Small intestine (tissue), 7 donors: Measurements from ENCODE around the gene PDXP. TPM values are rescaled to one million over a fixed set of nuclear protein-coding genes. Genes with fewer than 3 reads are reported as not detected.

Experiments
- DNase-seq, 2 donors: peaks; one replicate each; pipeline versions ENCODE4 v3.0.0 to v3.0.0-alpha.2; 2013
- FAIRE-seq: peaks from 2 replicates; lab custom pipeline; 2012; peaks lifted over from hg19 to GRCh38; lab: Jason Lieb, UNC
- H3K27ac ChIP-seq, 3 donors: one replicate each; pipeline ENCODE4 v1.5.1; 2013; ENCODE audit warnings: low read length in 2 of 3, mild to moderate bottlenecking in 2 of 3, control low read depth in 1 of 3, inconsistent platforms in 1 of 3, low read depth in 1 of 3, moderate library complexity in 1 of 3
- H3K27me3 ChIP-seq, 3 donors: one replicate each; pipeline ENCODE4 v1.6.1; 2013; ENCODE audit warnings: low read length in 3 of 3, inconsistent platforms in 1 of 3; ENCODE audit not compliant: control insufficient read depth in 3 of 3, insufficient read depth in 3 of 3
- H3K36me3 ChIP-seq, 3 donors: one replicate each; pipeline ENCODE4 v1.6.1; 2013; ENCODE audit warnings: low read length in 3 of 3, inconsistent platforms in 1 of 3, low read depth in 1 of 3, mild to moderate bottlenecking in 1 of 3, moderate library complexity in 1 of 3; ENCODE audit not compliant: control insufficient read depth in 3 of 3, insufficient read depth in 2 of 3
- H3K4me1 ChIP-seq, 3 donors: one replicate each; pipeline ENCODE4 v1.6.1; 2013; ENCODE audit warnings: low read length in 2 of 3, inconsistent platforms in 1 of 3, low read depth in 1 of 3, mild to moderate bottlenecking in 1 of 3, moderate library complexity in 1 of 3; ENCODE audit not compliant: control insufficient read depth in 3 of 3, insufficient read depth in 2 of 3
- H3K4me3 ChIP-seq, 3 donors: one replicate each; pipeline ENCODE4 v1.5.1; 2013; ENCODE audit warnings: low read length in 3 of 3, control low read depth in 1 of 3, inconsistent platforms in 1 of 3, low read depth in 1 of 3, mild to moderate bottlenecking in 1 of 3, moderate library complexity in 1 of 3
- H3K9me3 ChIP-seq, 2 donors: one replicate each; pipeline ENCODE4 v1.6.1; 2013; ENCODE audit warnings: low read depth in 1 of 2, low read length in 1 of 2; ENCODE audit not compliant: control insufficient read depth in 2 of 2, insufficient read depth in 1 of 2
- WGBS, 3 donors: extraction: QIAGEN DNeasy Blood & Tissue Kit; methylation state at CpG; one replicate each; pipeline ENCODE4 v1.1.7; 2013; 5-methylcytosine and 5-hydroxymethylcytosine counted together
- polyA plus RNA-seq, 4 donors: library from polyadenylated mRNA; stranded (reverse) in 3 of 4; unstranded in 1 of 4; fragments of 200-250 nt in 3 of 4; fragments of 120-200 nt in 1 of 4; gene quantifications; one replicate each; pipeline versions ENCODE4 v1.2.1 to v1.2.3, GENCODE V29; 2013
- donor health status: healthy with polysubstance abuse.
- donor health status: control.
- donor health status: control.
- donor health status: Bipolar disorder and iron deficiency.
- donor health status: healthy.

The PDXP gene
- polyA plus RNA-seq, 4 donors = 24.1 to 98.6 (median 57.3) TPM

GRCh38 chr22:37696657-37697537, 38.4 kb downstream of the PDXP start, which contains the start of gene TRIOBP:
TSS of gene TRIOBP (plus strand) at chr22:37697048. CDS start at chr22:37701366, 4,318 bp downstream.
- 12 to 27% (median 20%) methylated on average over 37 to 39 of the region's 39 CpGs for WGBS, 3 donors

DNA sequence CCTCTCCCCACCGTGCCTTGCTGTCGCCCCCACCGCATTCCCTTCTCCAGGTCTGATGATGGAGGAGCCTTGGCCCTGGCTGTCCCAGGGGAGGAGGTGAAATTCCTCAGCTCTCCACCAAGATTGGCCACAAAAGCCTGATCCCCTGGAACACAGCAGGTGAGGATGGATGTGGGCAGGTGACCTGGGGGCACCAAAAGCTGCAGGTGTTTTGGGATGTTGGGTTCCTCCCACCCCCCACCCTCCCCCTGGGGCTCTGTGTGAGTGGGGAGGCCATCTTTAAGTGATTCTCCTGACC, 39.0 kb downstream of the PDXP start:
- Histone ChIP-seq H3K9me3 (no peaks in the 10 kb centered on the region), H3K27ac (no peak overlapping the region), H3K36me3 (peaks cover 3 to 25% (median 11%) of the 10 kb centered on the region in 3 donors), H3K4me1 (peaks cover 0 to 8% (median 3%) of the 10 kb centered on the region in 3 donors), H3K27me3 (no peaks in the 10 kb centered on the region), H3K4me3 (peak overlapping the region in 1 of 3 donors; percentile 6)
- 44 to 78% (median 67%) methylated on average over 3 of the region's 3 CpGs for WGBS, 3 donors
- FAIRE-seq = no peak
- no peak for DNase-seq

More at GRCh38 chr22:37696657-37697537, 38.4 kb downstream of the PDXP start, which contains the start of gene TRIOBP:
- FAIRE-seq (no peak), DNase-seq (peak; percentile 93 to 95)
- peaks cover 5 to 31% (median 14%) of the 10 kb centered on the region in 3 donors for H3K36me3 ChIP-seq
- H3K4me3 ChIP-seq = peak within 1 kb of the TSS in 1 of 3 donors; percentile 33
- no peaks in the 10 kb centered on the region for H3K9me3 ChIP-seq
- H3K27me3 ChIP-seq = no peaks in the 10 kb centered on the region
- peaks cover 0 to 8% (median 3%) of the 10 kb centered on the region in 3 donors for H3K4me1 ChIP-seq
- peak within 1 kb of the TSS in 2 of 3 donors; percentile 19 to 20 for H3K27ac ChIP-seq

GRCh38 chr22:37701141-37701786, 42.7 kb downstream of the PDXP start:
- 55 to 63% (median 61%) methylated on average over 8 of the region's 8 CpGs for WGBS, 3 donors
- Histone ChIP-seq H3K27me3 (no peaks in the 10 kb centered on the region), H3K27ac (no peak overlapping the region), H3K9me3 (no peaks in the 10 kb centered on the region), H3K4me1 (peaks cover 0 to 5% (median 3%) of the 10 kb centered on the region in 3 donors), H3K4me3 (no peak overlapping the region), H3K36me3 (peaks cover 0 to 5% (median 0%) of the 10 kb centered on the region in 3 donors)
- DNase-seq (peak in 1 of 2 donors; percentile 16), FAIRE-seq (no peak)

- no peak for FAIRE-seq
These were observed 45.4 kb downstream of the PDXP start for GRCh38 chr22:37703906-37704305.

DNA sequence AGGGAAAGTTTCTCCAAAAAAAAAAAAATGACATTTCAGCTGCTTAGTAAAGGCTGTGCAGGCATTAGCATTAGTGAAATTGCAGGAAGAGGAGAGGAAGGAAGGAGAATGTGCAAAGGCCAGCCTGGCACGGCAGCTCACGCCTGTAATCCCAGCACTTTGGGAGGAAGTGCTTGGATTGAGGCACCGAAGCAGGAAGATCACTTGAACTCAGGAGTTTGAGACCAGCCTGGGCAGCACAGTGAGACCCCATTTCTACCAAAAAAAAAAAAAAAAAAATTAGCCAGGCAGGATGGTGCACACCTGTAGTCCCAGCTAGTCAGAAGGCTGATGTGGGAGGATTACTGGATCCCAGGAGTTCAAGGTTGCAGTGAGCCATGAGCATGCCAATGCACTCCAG, 46.1 kb downstream of the PDXP start:
- Histone ChIP-seq H3K36me3 (peaks cover 0 to 9% (median 0%) of the 10 kb centered on the region in 3 donors), H3K4me3 (no peak overlapping the region), H3K27me3 (no peaks in the 10 kb centered on the region), H3K9me3 (peaks cover 0 to 6% of the 10 kb centered on the region in 2 donors), H3K4me1 (no peaks in the 10 kb centered on the region), H3K27ac (no peak overlapping the region)
- DNase-seq = no peak
- WGBS, 3 donors = 82 to 93% (median 91%) methylated on average over 3 of the region's 3 CpGs
- no peak for FAIRE-seq

More at GRCh38 chr22:37703906-37704305, 45.4 kb downstream of the PDXP start:
- H3K27me3 ChIP-seq = no peaks in the 10 kb centered on the region
- H3K4me1 ChIP-seq = no peaks in the 10 kb centered on the region
- no peak overlapping the region for H3K27ac ChIP-seq
- no peak for DNase-seq
- peaks cover 0 to 7% (median 0%) of the 10 kb centered on the region in 3 donors for H3K36me3 ChIP-seq
- peaks cover 0 to 2% of the 10 kb centered on the region in 2 donors for H3K9me3 ChIP-seq
- 81 to 89% (median 84%) methylated on average over 7 of the region's 7 CpGs for WGBS, 3 donors
- no peak overlapping the region for H3K4me3 ChIP-seq

DNA sequence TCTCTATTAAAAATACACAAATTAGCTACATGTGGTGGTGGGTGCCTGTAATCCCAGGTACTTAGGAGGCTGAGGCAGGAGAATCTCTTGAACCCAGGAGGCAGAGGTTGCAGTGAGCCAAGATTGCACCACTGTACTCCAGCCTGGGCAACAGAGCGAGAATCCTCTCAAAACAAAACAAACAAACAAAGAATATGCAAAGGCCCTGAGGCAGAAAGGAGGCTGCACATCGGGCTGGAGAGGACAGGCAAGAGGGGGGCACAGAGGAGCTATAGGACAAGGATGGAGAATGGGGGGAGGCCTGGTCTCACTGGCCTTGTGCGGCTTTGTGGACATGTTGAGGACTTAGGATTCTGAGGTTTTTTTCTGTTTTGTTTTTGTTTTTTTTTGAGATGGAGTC, 46.7 kb downstream of the PDXP start:
- Histone ChIP-seq H3K27me3 (no peaks in the 10 kb centered on the region), H3K9me3 (peaks cover 0 to 6% of the 10 kb centered on the region in 2 donors), H3K36me3 (peaks cover 0 to 12% (median 0%) of the 10 kb centered on the region in 3 donors), H3K27ac (no peak overlapping the region), H3K4me3 (no peak overlapping the region), H3K4me1 (no peaks in the 10 kb centered on the region)
- no peak for DNase-seq
- 90 to 93% (median 91%) methylated on average over 3 of the region's 3 CpGs for WGBS, 3 donors
- no peak for FAIRE-seq

DNA sequence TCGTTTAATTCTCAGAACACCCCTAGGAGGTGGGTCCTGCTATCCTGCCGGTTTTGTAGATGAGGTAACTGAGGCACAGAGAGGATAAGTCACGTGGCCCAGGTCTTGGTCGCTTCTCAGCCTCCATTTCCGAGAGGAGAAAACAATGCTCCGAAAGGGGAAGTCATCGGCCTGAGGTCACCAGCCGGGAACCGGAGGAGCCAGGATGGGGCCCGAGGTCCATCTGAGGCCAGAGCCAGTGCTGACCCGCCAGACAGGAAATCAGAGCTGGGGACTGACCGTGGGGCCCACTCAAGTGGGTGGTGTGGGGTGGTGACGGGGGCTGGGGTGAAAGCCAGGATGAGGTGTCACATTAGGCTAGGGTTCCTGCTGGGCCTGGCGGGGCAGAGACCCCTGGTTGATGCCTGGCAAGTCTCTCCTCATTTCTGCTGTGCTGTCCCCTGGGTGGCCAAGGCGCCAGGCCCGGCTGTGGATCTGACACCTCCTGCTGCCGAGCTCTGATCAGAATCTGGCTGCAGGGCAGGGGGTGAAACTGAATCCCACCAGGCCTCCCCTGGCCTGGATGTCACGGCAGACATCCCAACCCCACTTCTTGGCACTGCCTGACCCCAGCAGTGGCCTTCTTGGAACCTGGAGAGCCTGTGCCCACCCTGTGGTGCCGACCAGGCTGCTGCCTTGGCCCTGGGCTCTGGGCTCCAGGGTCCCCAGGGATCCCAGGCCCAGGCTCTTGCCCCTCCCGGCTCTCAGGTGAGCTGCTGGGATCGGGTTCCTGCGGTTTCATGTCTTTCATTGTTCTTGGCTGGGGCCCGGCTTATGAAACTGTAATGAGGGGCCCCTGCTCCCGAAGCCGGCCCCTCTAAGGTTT, 50.3 kb downstream of the PDXP start:
- FAIRE-seq = no peak
- peaks cover 0 to 6% of the 10 kb centered on the region in 2 donors for H3K9me3 ChIP-seq
- H3K27me3 ChIP-seq = no peaks in the 10 kb centered on the region
- H3K4me1 ChIP-seq = no peaks in the 10 kb centered on the region
- WGBS, 3 donors = 80 to 89% (median 86%) methylated on average over 22 to 25 of the region's 25 CpGs
- DNase-seq = no peak
- peaks cover 0 to 23% (median 0%) of the 10 kb centered on the region in 3 donors for H3K36me3 ChIP-seq
- no peak overlapping the region for H3K27ac ChIP-seq
- H3K4me3 ChIP-seq = no peak overlapping the region

DNA sequence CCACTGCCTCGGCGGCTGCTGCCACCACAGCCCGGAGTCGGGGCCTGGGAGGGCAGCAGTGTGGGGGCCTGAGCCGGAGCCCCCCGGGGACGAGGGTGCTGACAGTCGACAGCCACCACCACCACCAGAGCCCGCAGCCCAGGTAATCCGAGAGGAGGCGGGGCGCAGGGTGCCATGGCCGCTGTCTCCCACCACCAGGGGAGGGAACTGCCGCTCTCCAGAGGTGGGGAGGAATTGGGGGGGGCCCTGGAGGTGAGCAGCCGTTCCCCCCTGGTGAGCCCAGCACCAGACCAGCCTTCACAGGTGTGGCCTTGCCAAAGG, 50.9 kb downstream of the PDXP start:
- no peak overlapping the region for H3K27ac ChIP-seq
- peaks cover 0 to 6% of the 10 kb centered on the region in 2 donors for H3K9me3 ChIP-seq
- H3K4me1 ChIP-seq = no peaks in the 10 kb centered on the region
- peaks cover 0 to 26% (median 0%) of the 10 kb centered on the region in 3 donors for H3K36me3 ChIP-seq
- H3K27me3 ChIP-seq = no peaks in the 10 kb centered on the region
- no peak overlapping the region for H3K4me3 ChIP-seq
- WGBS, 3 donors = 95 to 96% (median 96%) methylated on average over 14 to 15 of the region's 15 CpGs
- DNase-seq (no peak), FAIRE-seq (no peak)
